Activated CD8-positive, alpha-beta memory T cell treated with anti-CD3 and anti-CD28 coated beads, Interleukin-2, amount 50 U/mL, for 1 hour (primary cell): ENCODE data around the gene RFX4.
"Not testable (repeated sequence)": the region's sequence is repeated elsewhere in the genome, so short reads cannot be mapped to it uniquely, and the experiment has no call there.

Source experiments
- DNase-seq: peaks from one replicate; pipeline ENCODE4 v3.0.0-alpha.2; 2020; ENCODE audit errors: extremely low read depth

RFX4 gene

DNA sequence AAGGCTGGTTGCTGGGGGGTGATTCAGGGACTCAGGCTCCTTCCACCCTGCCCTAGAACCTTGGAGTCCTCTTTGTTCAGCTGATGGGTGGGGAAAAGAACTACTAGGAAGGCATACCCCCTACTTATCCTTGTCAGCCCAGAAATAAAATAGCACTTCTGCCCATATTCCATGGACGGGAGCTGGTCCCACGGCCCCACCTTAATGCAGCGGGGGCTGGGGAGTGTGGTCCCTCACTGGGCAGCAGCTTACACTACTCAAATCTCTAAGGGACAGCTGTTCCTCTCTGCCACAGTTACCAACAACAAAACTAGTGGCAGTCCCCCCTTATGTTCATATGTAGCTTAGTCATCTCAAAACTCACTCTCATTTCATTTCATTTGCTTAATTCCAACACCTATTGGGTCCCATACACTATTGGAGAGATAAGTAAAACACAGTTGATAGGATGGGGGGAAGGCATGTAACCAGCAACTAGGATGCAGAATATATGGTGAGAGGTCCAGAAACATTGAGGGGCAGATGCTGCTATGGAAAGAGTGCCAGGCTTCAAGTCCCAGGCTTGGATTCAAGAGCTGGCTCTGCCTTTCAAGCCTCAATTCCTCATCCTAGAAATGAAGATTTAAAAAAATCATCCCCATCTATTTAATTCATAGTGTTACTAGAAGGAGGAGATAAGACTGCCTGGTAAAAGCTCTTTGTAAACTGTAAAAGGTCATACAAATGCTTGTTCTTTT is 107.9 kb downstream of the RFX4 start:
- no peak for DNase-seq

DNA sequence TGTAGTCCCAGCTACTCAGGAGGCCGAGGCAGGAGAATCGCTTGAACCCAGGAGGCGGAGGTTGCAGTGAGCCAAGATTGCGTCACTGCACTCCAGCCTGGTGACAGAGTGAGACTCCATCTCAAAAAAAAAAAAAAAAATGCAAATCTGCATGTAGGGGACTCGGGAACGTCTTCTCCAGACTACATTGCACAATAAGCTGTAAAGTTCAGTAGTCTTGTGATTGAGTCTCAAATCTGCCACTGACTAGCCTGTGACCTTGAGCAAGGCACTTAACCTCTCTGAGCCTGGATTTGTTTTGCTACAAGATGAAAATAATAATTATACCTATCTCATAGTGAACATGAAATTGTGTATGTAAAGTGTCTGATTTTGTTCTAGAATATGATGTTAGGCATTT is 109.2 kb downstream of the RFX4 start:
- not testable (repeated sequence) for DNase-seq

DNA sequence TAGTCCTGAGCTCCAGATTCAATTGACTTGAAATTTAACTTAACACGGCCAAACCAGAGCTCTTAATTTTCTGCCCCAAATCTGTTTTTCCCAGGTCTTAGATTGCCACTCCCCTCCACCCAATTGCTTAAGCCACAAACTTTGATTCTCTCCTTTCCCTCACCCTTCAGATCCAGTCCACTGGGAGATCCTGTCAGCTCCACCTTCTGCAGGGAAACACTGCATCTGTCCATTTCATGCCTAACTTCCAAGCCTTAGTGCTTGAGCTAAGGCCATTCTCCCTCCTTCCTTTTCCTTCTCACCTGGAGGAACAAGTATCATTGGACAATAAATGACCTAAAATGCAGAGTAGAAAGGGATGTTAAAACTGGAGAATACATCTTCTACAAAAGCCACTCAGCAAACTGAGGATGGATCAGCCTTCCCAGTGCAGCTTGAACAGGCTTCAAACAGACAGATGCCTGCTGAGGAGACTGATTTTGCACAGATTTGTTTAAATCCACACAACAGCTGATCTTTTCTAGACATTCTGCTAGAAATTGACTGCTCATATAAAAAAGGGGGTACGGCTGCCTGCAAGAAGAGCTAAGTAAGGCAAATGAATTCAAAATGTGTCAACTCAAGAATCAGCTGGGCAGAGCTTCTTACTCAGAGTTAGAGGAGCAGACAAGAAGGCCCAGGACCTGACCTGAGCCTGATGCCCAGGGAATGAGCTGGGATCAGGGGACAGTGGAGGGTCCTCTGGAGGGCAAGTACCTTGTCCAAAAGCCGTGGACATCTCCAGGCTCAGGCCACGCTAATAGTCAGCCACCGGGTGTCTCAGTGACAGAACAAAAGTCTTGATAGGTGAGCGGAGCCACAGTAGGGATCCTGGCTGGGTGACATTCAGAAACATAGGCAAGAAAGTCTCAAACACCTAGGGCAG is 110.4 kb downstream of the RFX4 start:
- DNase-seq: no peak

DNA sequence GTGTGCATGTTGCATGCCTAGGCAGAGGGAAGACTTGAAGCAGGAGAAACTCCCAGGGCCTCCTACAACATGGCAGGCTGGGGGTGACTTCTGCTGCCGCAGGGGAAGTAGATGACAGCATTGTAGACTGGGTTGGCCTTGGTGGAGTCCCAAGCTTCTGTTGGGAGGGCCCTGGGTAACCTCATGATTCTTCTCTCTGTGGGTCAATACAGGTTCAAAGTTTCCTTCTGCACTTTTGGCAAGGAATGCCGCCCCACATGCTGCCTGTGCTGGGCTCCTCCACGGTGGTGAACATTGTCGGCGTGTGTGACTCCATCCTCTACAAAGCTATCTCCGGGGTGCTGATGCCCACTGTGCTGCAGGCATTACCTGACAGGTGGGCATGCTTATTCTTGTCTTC is 113.3 kb downstream of the RFX4 start:
- no peak for DNase-seq

DNA sequence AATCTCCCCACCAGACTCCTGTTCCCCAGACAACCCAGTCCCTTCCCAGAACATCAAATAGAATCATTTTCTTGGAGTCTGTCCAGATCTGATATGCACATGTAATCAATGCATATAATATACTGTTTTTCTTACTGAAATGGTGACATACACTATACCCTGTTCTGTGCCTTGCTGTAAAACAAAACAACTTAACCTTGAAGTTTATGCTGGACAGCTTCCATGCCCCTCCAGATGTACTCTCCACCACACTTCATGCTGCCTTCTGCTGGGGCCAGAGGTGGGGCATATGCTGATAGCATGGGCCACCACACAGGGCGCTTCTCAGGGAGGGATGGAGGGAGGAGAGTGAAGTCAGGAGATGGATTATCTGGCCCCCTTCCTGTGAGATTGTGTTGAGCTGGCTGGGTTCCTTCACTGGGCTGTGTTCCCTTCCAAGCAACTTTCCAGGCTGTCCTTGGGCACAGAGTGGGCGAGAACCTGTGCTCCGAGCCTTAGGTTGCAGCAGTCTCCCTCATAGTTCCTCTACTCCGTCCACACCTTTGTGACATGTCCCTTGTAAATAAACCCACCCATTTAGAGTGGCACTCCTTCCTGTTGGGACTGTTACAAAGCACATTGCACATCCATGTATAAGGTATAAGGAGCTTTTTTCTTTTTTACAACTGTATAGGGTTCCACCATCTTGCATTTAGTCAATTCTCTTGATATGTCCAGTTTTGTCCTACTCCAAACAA is 114.0 kb downstream of the RFX4 start:
- no peak for DNase-seq

DNA sequence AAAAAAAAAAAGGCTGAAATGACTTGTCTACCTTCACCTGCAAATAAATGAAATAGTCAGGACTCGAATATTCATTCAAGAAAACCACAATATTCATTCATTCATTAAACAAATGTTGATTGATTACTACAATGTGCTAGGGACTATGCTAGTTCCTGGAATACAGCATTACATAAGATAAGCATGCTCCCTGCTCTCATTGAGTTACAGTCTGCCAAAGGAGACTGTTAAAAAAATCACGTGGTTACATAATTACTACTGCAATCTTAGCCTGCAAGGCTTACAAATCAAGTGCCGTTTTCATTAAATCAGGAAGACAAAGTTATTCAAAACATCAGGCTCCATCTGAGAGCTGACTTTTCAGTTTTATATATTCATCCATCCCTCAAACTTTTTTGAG is 121.3 kb downstream of the RFX4 start:
- DNase-seq: no peak

DNA sequence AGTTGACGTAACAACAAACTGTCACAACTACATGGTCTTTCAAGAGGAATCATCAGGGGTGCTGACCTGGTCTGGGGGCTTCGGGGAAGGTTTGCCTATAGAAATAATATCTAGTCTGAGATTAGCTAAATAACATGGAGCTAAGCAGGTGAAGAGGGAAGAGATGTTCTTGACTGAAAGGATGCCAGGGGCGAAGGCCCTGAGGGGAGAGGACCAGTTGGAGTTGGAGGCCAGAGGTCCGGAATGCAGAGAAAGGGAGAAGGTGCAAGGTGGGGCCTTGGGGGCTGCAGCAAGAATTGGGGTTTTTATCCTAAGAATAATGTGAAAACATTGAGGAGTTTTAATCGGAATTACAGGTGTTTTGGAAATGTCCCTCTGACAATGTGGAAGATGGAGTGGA is 123.2 kb downstream of the RFX4 start:
- DNase-seq: no peak

DNA sequence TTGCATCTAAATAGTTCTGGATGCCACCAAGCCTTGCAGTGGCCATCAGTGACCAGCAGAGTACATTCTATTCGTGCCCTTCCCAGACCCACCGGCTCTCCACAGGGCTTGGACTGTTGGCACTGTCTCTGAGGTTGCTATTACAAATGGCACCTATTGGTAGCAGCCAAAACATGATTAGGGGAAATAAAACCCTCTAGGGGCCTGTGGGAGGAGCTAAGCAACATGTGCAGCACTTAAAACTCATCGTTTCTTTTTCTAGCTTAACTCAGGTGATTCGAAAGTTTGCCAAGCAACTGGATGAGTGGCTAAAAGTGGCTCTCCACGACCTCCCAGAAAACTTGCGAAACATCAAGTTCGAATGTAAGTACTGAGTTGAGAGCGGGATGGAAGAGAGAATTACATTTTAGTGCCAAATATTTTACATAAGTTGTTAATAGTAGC is 126.3 kb downstream of the RFX4 start:
- DNase-seq: no peak

DNA sequence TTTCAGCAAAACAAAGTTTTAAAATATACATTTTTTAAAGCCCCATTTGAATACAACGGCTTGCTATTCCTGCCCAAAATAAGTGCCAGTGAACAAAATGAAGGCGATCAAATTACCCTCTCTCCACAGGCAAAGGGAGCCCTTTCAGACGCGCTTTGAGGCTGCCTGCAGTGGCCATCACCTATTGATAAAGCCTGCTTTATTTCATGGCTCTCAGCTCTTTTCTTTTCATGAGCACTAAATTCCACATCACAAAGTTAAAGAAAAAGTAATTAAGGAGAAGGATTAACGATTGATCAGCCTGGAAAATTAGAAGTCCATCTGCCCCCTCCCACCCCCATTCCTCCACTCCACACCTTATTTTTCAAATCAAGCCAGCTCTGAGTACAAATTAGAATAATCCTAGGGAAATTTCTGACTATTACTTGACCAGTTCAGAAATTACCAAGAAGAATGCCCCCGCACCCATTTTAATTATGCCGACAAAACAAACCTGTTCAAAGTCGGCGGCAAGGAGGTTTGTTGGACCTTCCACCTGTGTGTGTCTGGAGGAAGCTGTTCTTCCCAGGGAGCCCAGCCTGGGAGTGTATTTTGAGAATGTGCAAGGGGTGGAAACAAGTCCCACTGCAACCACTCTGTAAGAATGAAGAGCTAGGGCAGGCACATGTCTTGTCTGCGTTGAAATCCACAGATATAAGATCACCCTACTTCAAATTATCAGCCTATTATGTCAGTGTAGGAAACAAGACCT is 127.5 kb downstream of the RFX4 start:
- no peak for DNase-seq

DNA sequence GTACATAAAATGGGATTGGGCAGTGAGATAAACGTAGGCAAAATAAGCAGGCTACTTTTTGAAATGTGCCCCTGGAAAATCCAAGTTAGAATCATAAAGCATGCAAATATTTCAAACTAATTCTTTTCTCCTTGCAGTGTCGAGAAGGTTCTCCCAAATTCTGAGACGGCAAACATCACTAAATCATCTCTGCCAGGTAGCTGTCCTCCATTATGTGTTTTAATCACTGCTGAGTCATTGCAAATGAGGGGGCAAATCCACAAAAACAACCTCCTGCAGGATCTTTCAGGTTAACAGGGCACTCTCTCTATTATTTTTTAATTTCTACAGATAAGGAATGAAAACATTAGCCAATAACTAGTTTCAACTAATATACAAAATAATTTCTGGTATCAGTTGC is 128.5 kb downstream of the RFX4 start:
- no peak for DNase-seq

DNA sequence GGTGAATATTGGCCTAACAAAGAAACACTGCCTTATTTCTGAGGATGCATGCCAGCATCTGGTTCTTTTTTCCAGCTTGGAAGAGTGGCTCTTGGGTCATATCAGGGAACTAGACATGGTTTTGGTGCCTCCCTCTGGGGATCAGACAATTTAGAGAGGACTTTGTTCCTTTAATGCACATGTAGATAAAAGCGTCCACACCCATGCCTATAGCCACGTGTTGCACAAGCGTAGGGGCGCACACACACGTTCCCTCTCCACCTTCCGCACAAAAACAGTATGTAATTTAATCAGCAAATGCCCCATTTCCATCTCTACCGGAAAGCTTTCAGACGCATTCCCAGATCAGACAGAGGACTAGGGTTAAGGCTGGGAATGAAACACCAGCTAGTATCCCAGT is 130.0 kb downstream of the RFX4 start:
- no peak for DNase-seq

DNA sequence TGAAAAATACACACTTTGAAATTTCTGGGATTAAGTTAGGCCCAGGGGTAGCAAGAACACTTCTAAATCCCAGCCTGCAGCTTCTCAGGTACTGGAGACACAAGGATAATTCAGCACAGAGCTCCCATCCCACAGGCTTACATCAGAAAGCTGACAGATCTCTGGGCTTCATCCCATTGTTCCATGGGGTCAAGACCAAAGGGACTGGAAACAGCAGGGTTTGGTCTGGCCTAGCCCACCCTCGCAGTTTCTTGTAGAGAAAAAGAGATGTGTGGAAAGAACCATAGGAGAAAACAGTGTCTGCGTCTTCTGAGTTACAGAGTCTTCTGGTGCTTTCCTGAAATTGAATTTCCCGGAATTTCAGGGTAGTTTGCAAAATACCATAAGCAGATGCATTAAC is 132.1 kb downstream of the RFX4 start:
- DNase-seq: no peak

DNA sequence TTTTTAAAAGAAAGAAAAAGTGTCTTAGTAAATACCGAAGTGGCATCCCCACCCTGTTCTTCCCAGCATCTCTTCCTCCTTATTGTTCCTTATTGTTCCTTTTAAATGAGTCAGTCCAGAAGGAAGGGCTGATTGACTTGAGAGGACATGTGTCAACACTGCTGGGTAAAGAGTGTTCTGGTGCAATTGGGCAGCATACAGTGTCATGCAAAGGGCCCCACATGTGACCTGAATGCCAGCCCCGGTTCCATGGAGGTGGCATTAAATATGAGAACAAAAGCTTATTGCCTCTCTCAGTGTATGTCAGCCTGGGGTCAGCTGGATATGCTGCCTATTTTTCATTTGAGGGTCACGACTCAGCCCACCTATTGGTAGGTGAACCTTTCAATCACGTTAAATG is 132.8 kb downstream of the RFX4 start:
- no peak for DNase-seq

DNA sequence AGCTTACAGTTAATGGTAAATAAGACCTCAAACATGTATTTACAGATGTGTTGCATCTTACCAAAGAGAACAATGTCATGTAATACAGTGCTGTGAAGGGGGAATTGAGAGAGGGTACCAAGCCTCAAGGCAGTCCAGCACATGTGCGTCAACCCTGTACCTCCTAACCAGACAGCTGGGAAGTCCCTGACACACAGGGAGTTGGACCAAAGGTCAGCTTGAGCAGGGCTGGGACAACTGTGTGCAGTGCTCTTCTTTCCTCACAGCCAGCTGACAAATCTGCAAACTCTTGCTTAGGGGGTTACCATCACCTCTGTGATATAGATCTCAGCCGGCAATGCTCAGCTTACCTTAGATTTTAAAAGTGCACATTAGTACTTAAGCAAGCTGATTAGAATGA is 134.9 kb downstream of the RFX4 start:
- DNase-seq: no peak

DNA sequence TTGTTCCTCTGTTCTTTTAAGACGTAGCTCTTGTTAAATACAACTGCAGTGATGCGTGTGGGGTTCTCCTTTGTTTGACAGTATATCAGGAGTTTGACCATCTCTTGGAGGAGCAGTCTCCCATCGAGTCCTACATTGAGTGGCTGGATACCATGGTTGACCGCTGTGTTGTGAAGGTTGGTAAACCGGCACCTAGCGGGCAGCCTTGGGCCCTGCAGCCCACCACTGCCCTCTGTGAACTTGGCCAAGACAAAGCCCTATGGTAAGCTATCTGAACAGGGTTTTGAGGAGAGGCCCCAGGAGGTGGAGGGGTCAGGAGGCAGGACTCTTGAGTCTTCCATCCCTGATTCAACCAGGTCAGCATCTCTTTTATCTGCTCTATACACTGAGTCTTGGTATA is 137.1 kb downstream of the RFX4 start:
- no peak for DNase-seq

DNA sequence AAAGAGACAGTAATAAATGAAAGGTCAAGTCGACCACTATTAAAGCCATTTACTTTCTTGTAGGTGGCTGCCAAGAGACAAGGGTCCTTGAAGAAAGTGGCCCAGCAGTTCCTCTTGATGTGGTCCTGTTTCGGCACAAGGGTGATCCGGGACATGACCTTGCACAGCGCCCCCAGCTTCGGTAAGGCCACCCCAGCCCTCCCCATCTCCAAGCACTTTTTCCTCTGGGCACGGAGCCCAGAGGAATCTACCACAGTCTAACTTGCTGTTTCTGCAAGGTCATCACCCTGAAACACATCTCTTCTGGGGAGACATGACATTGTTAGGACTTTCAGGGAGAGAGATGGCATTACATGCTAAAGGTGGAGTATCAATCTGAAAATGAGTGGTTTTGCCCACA is 137.9 kb downstream of the RFX4 start:
- no peak for DNase-seq

DNA sequence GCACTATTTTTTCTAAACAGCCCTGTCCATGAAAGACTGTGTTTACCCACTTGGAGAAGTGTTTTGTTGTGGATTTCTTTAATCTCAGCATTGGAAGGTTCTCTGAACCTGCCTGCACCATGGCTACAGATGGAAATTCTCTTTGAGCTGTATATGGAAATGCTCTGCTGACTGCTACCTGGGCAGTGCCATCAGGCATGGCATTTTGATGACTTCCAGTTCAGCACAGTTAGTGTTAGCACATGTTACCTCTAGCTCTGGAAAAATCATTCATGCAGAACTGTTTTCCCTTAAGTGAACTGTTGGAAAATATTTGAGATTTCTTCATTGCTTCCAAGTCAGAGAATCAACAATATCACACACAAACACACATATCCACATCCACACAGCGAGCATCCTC is 139.1 kb downstream of the RFX4 start:
- no peak for DNase-seq

DNA sequence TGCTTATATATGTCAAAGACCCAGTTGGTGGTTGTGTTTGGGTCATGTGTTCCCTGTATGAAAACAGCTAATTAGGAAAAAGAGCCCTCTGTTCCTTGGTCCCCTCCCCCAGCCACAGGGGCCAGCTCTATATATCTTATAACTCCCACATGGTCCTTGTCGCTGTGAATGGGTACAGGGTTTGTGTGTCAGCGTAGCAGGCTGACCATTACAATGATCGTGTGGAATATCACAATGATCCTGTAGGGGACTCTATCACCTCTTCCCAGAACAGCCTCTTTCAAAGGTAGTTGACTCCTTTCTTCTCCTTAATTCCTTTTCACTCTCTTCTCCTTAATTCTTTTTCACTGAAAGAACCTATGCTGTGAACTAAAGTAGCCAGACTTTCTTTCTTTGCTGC is 140.0 kb downstream of the RFX4 start:
- no peak for DNase-seq

DNA sequence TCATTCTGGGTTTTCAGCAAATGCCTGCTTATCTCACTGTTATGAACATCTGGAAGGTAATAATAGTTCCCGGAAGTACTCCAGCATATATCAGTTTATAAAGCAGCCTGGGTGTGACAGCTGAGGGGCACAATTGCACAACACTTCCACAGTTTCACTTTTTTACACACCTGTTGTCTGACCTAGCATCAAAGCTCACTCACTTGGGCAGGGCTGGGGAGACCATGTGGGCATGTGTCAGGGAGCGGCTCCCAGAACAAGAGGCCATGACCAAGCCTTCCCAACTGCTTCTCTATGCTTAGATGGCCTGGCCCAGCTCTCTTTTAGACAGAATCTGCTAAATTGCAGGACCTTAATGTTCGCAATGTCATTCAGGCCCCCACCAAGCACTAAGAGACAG is 140.6 kb downstream of the RFX4 start:
- no peak for DNase-seq

DNA sequence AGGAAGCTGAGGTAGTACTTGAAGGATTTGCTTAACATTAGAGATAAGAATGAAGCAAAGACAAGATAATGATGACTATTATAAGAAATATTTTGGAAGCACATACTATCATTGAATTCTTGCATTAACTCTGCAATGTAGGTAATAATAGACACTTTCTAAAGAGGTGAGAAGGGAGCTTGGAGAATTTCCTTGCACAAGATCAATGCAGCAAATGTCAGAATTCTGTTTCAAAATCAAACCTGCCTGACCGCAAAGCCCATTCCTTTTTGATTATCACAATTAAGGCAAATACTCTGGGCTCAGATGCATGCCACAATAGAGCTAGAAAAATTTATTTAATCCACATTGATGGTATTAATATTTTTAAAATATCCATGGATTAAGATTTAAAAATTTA is 141.3 kb downstream of the RFX4 start:
- no peak for DNase-seq

DNA sequence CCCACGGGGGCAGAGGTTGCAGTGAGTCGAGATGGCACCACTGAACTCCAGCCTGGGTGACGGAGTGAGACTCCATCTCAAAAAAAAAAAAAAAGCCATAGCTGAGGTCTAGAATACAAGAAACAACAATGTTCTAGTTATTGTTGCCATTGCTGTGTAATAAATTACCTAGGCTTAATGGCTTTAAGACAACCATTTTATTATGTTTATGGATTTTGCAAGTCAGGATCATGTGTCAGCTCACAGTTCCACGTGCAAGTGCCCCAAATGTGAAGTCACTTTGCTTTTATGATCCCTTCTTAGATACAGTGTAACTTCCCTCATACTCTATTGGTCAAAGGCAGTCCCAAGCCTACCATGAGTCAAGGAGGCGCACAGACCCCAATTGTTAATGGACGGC is 142.1 kb downstream of the RFX4 start:
- no peak for DNase-seq
